Stimulated activated naive B cell treated with anti-CD40 and anti-IgM and Interleukin-4, amounts not matched to agents 10 μg/mL and 1 μg/mL and 100 μg/mL, for 72 hours (primary cell): ENCODE results near the gene FAM237B.
"Not testable (repeated sequence)": the region's sequence is repeated elsewhere in the genome, so short reads cannot be mapped to it uniquely, and the experiment has no call there.

Experiments
- ATAC-seq, 2 donors: fragments of 150-1000 bp; cut with Tn5 transposase; replicated peaks; 2 replicates each; pipeline ENCODE4 v1.10.0; 2021; ENCODE audit warnings: moderate library complexity in 1 of 2
- DNase-seq: peaks from one replicate; pipeline ENCODE4 v3.0.0; 2021
- H3K27ac Mint-ChIP-seq: one replicate; pipeline ENCODE4 v1.8.0; 2022; ENCODE audit warnings: mild to moderate bottlenecking, mixed read lengths
- H3K27me3 Mint-ChIP-seq, 2 donors: one replicate each; pipeline ENCODE4 v1.8.0; 2022; ENCODE audit warnings: mixed read lengths in 2 of 2
- H3K36me3 Mint-ChIP-seq, 2 donors: one replicate each; pipeline ENCODE4 v1.8.0; 2022; ENCODE audit warnings: mixed read lengths in 2 of 2, mild to moderate bottlenecking in 1 of 2
- H3K4me1 Mint-ChIP-seq, 2 donors: one replicate each; pipeline ENCODE4 v1.8.0; 2022; ENCODE audit warnings: mixed read lengths in 2 of 2, mild to moderate bottlenecking in 1 of 2
- H3K4me3 Mint-ChIP-seq, 2 donors: one replicate each; pipeline ENCODE4 v1.8.0; 2022; ENCODE audit warnings: mild to moderate bottlenecking in 2 of 2, mixed read lengths in 2 of 2, moderate library complexity in 1 of 2
- H3K9me3 Mint-ChIP-seq, 2 donors: one replicate each; pipeline ENCODE4 v1.8.0; 2022; ENCODE audit warnings: mixed read lengths in 2 of 2, mild to moderate bottlenecking in 1 of 2

The FAM237B gene

GRCh38 chr7:90320801-90321494 is at the start of gene FAM237B:
TSS of gene FAM237B (minus strand) at chr7:90321304. CDS start at chr7:90319748, 1,556 bp downstream.
- H3K9me3 Mint-ChIP-seq: peaks cover 0 to 2% of the 10 kb centered on the region in 2 donors
- H3K4me1 Mint-ChIP-seq: peaks cover 5 to 6% of the 10 kb centered on the region in 2 donors
- H3K27ac Mint-ChIP-seq: no peak within 1 kb of the TSS
- no peaks in the 10 kb centered on the region for H3K36me3 Mint-ChIP-seq
- peaks cover 37 to 47% of the 10 kb centered on the region in 2 donors for H3K27me3 Mint-ChIP-seq
- no peak for DNase-seq
- H3K4me3 Mint-ChIP-seq: peak within 1 kb of the TSS; percentile 31 to 48
- peak; percentile 41 to 42 for ATAC-seq

GRCh38 chr7:90351987-90352386 is 30.9 kb upstream of the FAM237B start:
- Mint-ChIP-seq H3K36me3 (peaks cover 26 to 53% of the 10 kb centered on the region in 2 donors), H3K27me3 (no peaks in the 10 kb centered on the region), H3K9me3 (peaks cover 5 to 9% of the 10 kb centered on the region in 2 donors), H3K4me1 (peaks cover 21 to 46% of the 10 kb centered on the region in 2 donors), H3K4me3 (no peak overlapping the region), H3K27ac (no peak overlapping the region)
- ATAC-seq: no peak
- no peak for DNase-seq

- Mint-ChIP-seq H3K36me3 (peaks cover 15 to 42% of the 10 kb centered on the region in 2 donors), H3K4me1 (peaks cover 29 to 55% of the 10 kb centered on the region in 2 donors)
- H3K27ac Mint-ChIP-seq, ATAC-seq, H3K9me3 Mint-ChIP-seq, H3K4me3 Mint-ChIP-seq, DNase-seq, H3K27me3 Mint-ChIP-seq: not testable (repeated sequence)
Measured at GRCh38 chr7:90350032-90350431, 28.9 kb upstream of the FAM237B start.

- no peak overlapping the region for H3K27ac Mint-ChIP-seq
- no peak overlapping the region for H3K4me3 Mint-ChIP-seq
- no peak for ATAC-seq
- no peaks in the 10 kb centered on the region for H3K27me3 Mint-ChIP-seq
- peaks cover 29 to 55% of the 10 kb centered on the region in 2 donors for H3K4me1 Mint-ChIP-seq
- peaks cover 15 to 44% of the 10 kb centered on the region in 2 donors for H3K36me3 Mint-ChIP-seq
- peaks cover 5 to 7% of the 10 kb centered on the region in 2 donors for H3K9me3 Mint-ChIP-seq
- no peak for DNase-seq
Measured at GRCh38 chr7:90349305-90349704, 28.2 kb upstream of the FAM237B start.

GRCh38 chr7:90347759-90348158 is 26.7 kb upstream of the FAM237B start:
- ATAC-seq: no peak
- Mint-ChIP-seq H3K36me3 (peaks cover 12 to 40% of the 10 kb centered on the region in 2 donors), H3K9me3 (peaks cover 5 to 7% of the 10 kb centered on the region in 2 donors), H3K27ac (no peak overlapping the region), H3K4me1 (peaks cover 29 to 49% of the 10 kb centered on the region in 2 donors), H3K4me3 (peak overlapping the region; percentile 87 to 91), H3K27me3 (no peaks in the 10 kb centered on the region)
- no peak for DNase-seq

GRCh38 chr7:90346336-90347125 is 25.4 kb upstream of the FAM237B start, which contains the start of gene GTPBP10:
TSS of gene GTPBP10 (plus strand) at chr7:90346716. CDS start at chr7:90346742, 26 bp downstream.
- Mint-ChIP-seq H3K36me3 (peaks cover 9 to 29% of the 10 kb centered on the region in 2 donors), H3K27ac (peak within 1 kb of the TSS; percentile 99), H3K4me3 (peak within 1 kb of the TSS; percentile 87 to 91), H3K27me3 (no peaks in the 10 kb centered on the region), H3K4me1 (peaks cover 24 to 37% of the 10 kb centered on the region in 2 donors), H3K9me3 (peaks cover 5 to 7% of the 10 kb centered on the region in 2 donors)
- ATAC-seq (peak; percentile 92 to 94), DNase-seq (peak; percentile 92)

- peak; percentile 25 to 32 for ATAC-seq
- H3K4me1 Mint-ChIP-seq: peaks cover 23 to 34% of the 10 kb centered on the region in 2 donors
- peak; percentile 5 for DNase-seq
- H3K36me3 Mint-ChIP-seq: peaks cover 9 to 27% of the 10 kb centered on the region in 2 donors
- H3K27ac Mint-ChIP-seq: peak overlapping the region; percentile 99
- peak overlapping the region; percentile 87 to 91 for H3K4me3 Mint-ChIP-seq
- peaks cover 5 to 7% of the 10 kb centered on the region in 2 donors for H3K9me3 Mint-ChIP-seq
- H3K27me3 Mint-ChIP-seq: no peaks in the 10 kb centered on the region
Measured at GRCh38 chr7:90345595-90346335, 24.7 kb upstream of the FAM237B start.

- Mint-ChIP-seq H3K4me3 (peak overlapping the region; percentile 87 to 91), H3K9me3 (peaks cover 5 to 7% of the 10 kb centered on the region in 2 donors), H3K4me1 (peaks cover 21 to 27% of the 10 kb centered on the region in 2 donors), H3K36me3 (peaks cover 7 to 22% of the 10 kb centered on the region in 2 donors), H3K27ac (peak overlapping the region; percentile 99), H3K27me3 (no peaks in the 10 kb centered on the region)
- no peak for ATAC-seq
- DNase-seq: no peak
Measured at GRCh38 chr7:90345016-90345415, 23.9 kb upstream of the FAM237B start.

GRCh38 chr7:90337106-90337505 is 16.0 kb upstream of the FAM237B start:
- peaks cover 0 to 1% of the 10 kb centered on the region in 2 donors for H3K9me3 Mint-ChIP-seq
- H3K4me3 Mint-ChIP-seq: no peak overlapping the region
- peaks cover 9 to 11% of the 10 kb centered on the region in 2 donors for H3K27me3 Mint-ChIP-seq
- ATAC-seq (no peak), DNase-seq (no peak)
- no peaks in the 10 kb centered on the region for H3K4me1 Mint-ChIP-seq
- H3K27ac Mint-ChIP-seq: no peak overlapping the region
- no peaks in the 10 kb centered on the region for H3K36me3 Mint-ChIP-seq

- not testable (repeated sequence) for H3K4me3 Mint-ChIP-seq, H3K36me3 Mint-ChIP-seq, H3K27ac Mint-ChIP-seq, ATAC-seq, DNase-seq, H3K9me3 Mint-ChIP-seq, H3K4me1 Mint-ChIP-seq
- H3K27me3 Mint-ChIP-seq: peaks cover 9 to 13% of the 10 kb centered on the region in 2 donors
Measured at GRCh38 chr7:90334926-90335325, 13.8 kb upstream of the FAM237B start.

- Mint-ChIP-seq H3K36me3 (no peaks in the 10 kb centered on the region), H3K9me3 (peaks cover 0 to 1% of the 10 kb centered on the region in 2 donors), H3K27ac (peak overlapping the region; percentile 10), H3K4me1 (no peaks in the 10 kb centered on the region), H3K4me3 (no peak overlapping the region), H3K27me3 (peaks cover 9 to 13% of the 10 kb centered on the region in 2 donors)
- ATAC-seq: no peak
- DNase-seq: no peak
Measured at GRCh38 chr7:90334193-90334843, 13.2 kb upstream of the FAM237B start.

- Mint-ChIP-seq H3K9me3 (peaks cover 0 to 2% of the 10 kb centered on the region in 2 donors), H3K4me1 (peaks cover 0 to 1% of the 10 kb centered on the region in 2 donors), H3K27ac (no peak overlapping the region), H3K36me3 (no peaks in the 10 kb centered on the region), H3K4me3 (no peak overlapping the region), H3K27me3 (peaks cover 18 to 23% of the 10 kb centered on the region in 2 donors)
- DNase-seq (no peak), ATAC-seq (no peak)
Measured at GRCh38 chr7:90326500-90326899, 5.4 kb upstream of the FAM237B start.

- DNase-seq (no peak), ATAC-seq (no peak)
- Mint-ChIP-seq H3K9me3 (peaks cover 0 to 2% of the 10 kb centered on the region in 2 donors), H3K4me3 (no peak overlapping the region), H3K36me3 (no peaks in the 10 kb centered on the region), H3K27me3 (peaks cover 36 to 46% of the 10 kb centered on the region in 2 donors), H3K4me1 (peaks cover 5 to 6% of the 10 kb centered on the region in 2 donors), H3K27ac (no peak overlapping the region)
Measured at GRCh38 chr7:90322837-90323236, 1.7 kb upstream of the FAM237B start.
